ENCODE data around the gene CACNA1I. TPM values are rescaled to one million over a fixed set of nuclear protein-coding genes. Genes with fewer than 3 reads are reported as not detected.

Gene CACNA1I
- total and polyA plus RNA-seq, 11 donors, result 0.01 to 0.07 (median 0.04) TPM; not detected in 6

GRCh38 chr22:39719559-39720450 lies 149.3 kb downstream of the CACNA1I start:
- 64 to 76% (median 72%) methylated on average over 15 of the region's 15 CpGs for WGBS, 4 donors
- no peak overlapping the region for H3K27ac ChIP-seq
- no peaks in the 10 kb centered on the region for H3K36me3 ChIP-seq
- peaks cover 0 to 17% (median 0%) of the 10 kb centered on the region in 9 donors for H3K27me3 ChIP-seq
- DNase-seq (no peak), ATAC-seq (no peak)
- H3K9me3 ChIP-seq, result no peaks in the 10 kb centered on the region
- intact Hi-C loops (cut with DNase I), result no loop called here
- H3K4me1 ChIP-seq, result no peaks in the 10 kb centered on the region
- no peak for TF ChIP-seq POLR2A (IDR thresholded peaks at IDR 0.05)
- no peak for TF ChIP-seq CTCF (IDR thresholded peaks at IDR 0.05)
- H3K4me3 ChIP-seq, result no peak overlapping the region

- Histone ChIP-seq H3K36me3 (no peaks in the 10 kb centered on the region), H3K9me3 (no peaks in the 10 kb centered on the region), H3K27ac (no peak overlapping the region), H3K4me3 (no peak overlapping the region), H3K27me3 (peaks cover 0 to 20% (median 0%) of the 10 kb centered on the region in 9 donors), H3K4me1 (no peaks in the 10 kb centered on the region)
- 46 to 55% (median 49%) methylated on average over 9 of the region's 9 CpGs for WGBS, 4 donors
- no peak for ATAC-seq
- no peak for DNase-seq
- TF ChIP-seq CTCF (IDR thresholded peaks at IDR 0.05) (no peak), POLR2A (IDR thresholded peaks at IDR 0.05) (no peak)
- intact Hi-C loops (cut with DNase I), result no loop called here
Measured at GRCh38 chr22:39721206-39722031, 150.9 kb downstream of the CACNA1I start.

- WGBS, 4 donors, result 88 to 97% (median 88%) methylated on average over 6 of the region's 6 CpGs
- intact Hi-C loops (cut with DNase I), result no loop called here
- no peaks in the 10 kb centered on the region for H3K4me1 ChIP-seq
- no peaks in the 10 kb centered on the region for H3K36me3 ChIP-seq
- H3K27me3 ChIP-seq, result peaks cover 0 to 20% (median 0%) of the 10 kb centered on the region in 9 donors
- no peak for TF ChIP-seq CTCF (IDR thresholded peaks at IDR 0.05)
- no peak for ATAC-seq
- no peaks in the 10 kb centered on the region for H3K9me3 ChIP-seq
- H3K27ac ChIP-seq, result no peak overlapping the region
- DNase-seq, result no peak
- no peak overlapping the region for H3K4me3 ChIP-seq
Measured at GRCh38 chr22:39722032-39722325, 151.4 kb downstream of the CACNA1I start.

GRCh38 chr22:39722501-39722900 lies 151.9 kb downstream of the CACNA1I start:
- TF ChIP-seq CTCF (IDR thresholded peaks at IDR 0.05), result no peak
- no peak for TF ChIP-seq POLR2A (IDR thresholded peaks at IDR 0.05)
- Histone ChIP-seq H3K27me3 (peaks cover 0 to 20% (median 0%) of the 10 kb centered on the region in 9 donors), H3K27ac (no peak overlapping the region), H3K36me3 (no peaks in the 10 kb centered on the region), H3K4me3 (no peak overlapping the region), H3K9me3 (no peaks in the 10 kb centered on the region), H3K4me1 (no peaks in the 10 kb centered on the region)
- intact Hi-C loops (cut with DNase I), result no loop called here
- WGBS, 4 donors, result 80 to 94% (median 84%) methylated on average over 2 to 4 of the region's 4 CpGs
- ATAC-seq (no peak), DNase-seq (no peak)
